Central memory CD8-positive, alpha-beta T cell (primary cell): ENCODE measurements around the gene NSG1.

Experiments used
- ATAC-seq: fragments of 150-1000 bp; cut with Tn5 transposase; replicated peaks from 2 replicates; pipeline ENCODE4 v1.10.0; 2022; ENCODE audit warnings: mild to moderate bottlenecking, moderate FRiP score, moderate number of reproducible peaks; ENCODE audit not compliant: poor library complexity, severe bottlenecking; ENCODE audit errors: extremely low read depth
- DNase-seq, 2 donors: peaks; one replicate each; pipeline ENCODE4 v3.0.0; 2021; ENCODE audit warnings: low spot score in 2 of 2
- H3K27ac Mint-ChIP-seq: one replicate; pipeline ENCODE4 v1.8.0; 2022; ENCODE audit warnings: low read depth, mild to moderate bottlenecking, moderate library complexity, mixed read lengths
- H3K27me3 Mint-ChIP-seq: one replicate; pipeline ENCODE4 v1.8.0; 2022; ENCODE audit warnings: mixed read lengths
- H3K36me3 Mint-ChIP-seq: one replicate; pipeline ENCODE4 v1.8.0; 2022; ENCODE audit warnings: mild to moderate bottlenecking, moderate library complexity, mixed read lengths; ENCODE audit not compliant: insufficient read depth
- H3K4me1 Mint-ChIP-seq: one replicate; pipeline ENCODE4 v1.8.0; 2022; ENCODE audit warnings: mixed read lengths
- H3K4me3 Mint-ChIP-seq: one replicate; pipeline ENCODE4 v1.8.0; 2022; ENCODE audit warnings: mild to moderate bottlenecking, moderate library complexity, mixed read lengths
- H3K9me3 Mint-ChIP-seq: one replicate; pipeline ENCODE4 v1.8.0; 2022; ENCODE audit warnings: mixed read lengths

The NSG1 gene

DNA sequence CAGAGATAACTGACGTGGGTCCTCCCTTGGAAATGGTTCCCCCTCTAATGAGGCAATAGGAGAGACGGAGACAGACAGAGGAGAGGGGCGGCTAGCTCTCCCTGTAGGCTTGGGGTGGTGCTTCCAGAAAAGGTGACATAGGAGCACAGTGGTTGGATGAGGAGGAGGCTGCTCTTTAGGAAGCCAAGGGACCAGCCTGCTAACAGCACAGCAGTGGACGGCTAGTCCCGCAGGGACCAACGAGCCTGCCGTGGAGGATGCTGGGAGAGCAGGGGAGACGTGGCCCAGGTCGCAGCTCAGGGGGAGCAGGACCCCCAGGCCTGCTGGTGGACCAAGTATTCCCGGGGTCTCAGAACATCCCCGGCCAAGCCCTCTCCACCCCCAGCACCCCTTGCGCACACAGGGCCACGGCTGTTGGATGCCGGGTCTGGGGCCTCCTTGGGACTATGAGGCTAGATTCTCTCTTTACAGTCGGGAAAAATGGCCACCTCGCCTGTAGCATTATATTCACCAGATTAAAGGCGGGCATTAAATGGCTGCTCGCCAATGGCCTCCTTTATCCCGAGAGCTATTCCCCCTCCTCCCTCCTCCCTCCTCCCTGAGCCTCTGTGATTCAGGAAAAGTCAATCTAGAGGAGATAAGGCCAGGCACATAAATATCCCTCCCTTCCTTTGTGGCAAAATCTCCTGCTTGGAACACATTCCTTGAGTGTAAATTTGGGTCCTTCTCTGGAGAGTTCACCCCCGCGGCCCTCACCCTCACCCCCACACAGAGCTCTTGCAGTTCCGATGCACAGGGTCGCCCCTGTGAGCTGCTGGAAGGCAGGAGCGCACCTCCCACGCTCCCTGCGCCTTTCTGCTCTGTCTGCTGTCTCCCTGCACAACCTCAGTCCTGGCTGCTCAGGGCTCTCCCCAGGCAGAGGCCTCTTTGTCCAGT lies 30.5 kb upstream of the NSG1 start:
- peaks cover 9% of the 10 kb centered on the region for H3K4me1 Mint-ChIP-seq
- peaks cover 2% of the 10 kb centered on the region for H3K36me3 Mint-ChIP-seq
- no peak overlapping the region for H3K27ac Mint-ChIP-seq
- ATAC-seq = no peak
- no peaks in the 10 kb centered on the region for H3K9me3 Mint-ChIP-seq
- DNase-seq = no peak
- no peak overlapping the region for H3K4me3 Mint-ChIP-seq
- H3K27me3 Mint-ChIP-seq = peaks cover 41% of the 10 kb centered on the region

DNA sequence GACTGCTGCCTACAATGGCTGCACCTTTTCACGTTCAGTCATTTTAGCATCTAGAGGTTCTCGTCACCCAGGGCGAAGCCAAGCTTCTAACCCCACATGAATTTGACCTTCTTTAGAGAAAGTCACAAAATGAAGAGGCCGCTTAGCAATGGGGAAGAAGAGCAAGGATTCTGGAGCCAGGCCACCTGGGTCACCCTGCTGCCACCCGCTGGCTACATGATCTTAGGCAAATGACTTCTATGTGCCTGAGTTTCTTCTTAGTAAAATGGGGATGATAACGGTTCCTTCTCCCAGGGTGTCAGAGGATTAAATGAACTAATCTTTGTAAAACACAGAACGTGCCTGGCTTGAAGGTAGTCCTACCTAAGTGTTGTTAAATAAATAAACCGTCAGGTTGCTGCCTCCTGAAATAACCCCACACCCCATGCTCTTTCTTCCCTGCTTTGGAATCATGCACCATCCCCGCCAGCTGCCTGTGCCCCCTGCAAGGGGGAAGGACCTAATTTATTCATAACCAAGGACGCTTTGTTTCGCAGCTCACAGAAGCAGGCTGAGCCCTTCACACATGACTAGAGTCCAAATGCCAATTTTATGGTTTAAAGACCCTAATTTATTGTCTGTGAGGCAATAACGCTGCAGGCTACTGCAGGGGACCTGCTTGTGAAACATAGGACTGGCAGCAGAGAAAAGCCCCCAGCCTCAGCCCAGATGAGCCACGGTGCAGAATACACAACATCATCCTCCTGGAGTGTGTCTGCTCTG lies 28.6 kb upstream of the NSG1 start:
- Mint-ChIP-seq H3K36me3 (no peaks in the 10 kb centered on the region), H3K27ac (no peak overlapping the region), H3K4me3 (no peak overlapping the region), H3K9me3 (no peaks in the 10 kb centered on the region), H3K27me3 (peaks cover 52% of the 10 kb centered on the region), H3K4me1 (peaks cover 16% of the 10 kb centered on the region)
- DNase-seq (no peak), ATAC-seq (no peak)

DNA sequence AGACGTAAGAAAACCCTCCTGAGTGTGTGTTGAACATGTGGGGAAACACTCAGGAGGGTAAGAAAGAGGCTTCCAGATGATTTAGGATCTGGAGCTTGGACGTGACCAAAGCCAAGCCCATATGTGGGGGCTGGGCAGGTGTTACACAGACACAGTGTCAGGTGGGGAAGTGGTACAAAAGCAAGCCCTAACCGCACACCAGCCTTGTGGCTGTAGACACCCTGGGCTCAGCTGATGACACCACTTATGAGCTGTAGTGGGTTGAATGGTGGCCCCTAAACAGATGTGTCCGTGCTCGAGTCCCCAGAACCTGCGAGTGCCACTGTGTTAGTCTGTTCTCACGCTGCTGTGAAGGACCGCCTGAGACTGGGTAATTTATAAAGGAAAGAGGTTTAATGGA lies 25.0 kb upstream of the NSG1 start:
- peaks cover 59% of the 10 kb centered on the region for H3K27me3 Mint-ChIP-seq
- H3K36me3 Mint-ChIP-seq = no peaks in the 10 kb centered on the region
- peaks cover 9% of the 10 kb centered on the region for H3K9me3 Mint-ChIP-seq
- no peak for DNase-seq
- H3K4me1 Mint-ChIP-seq = peaks cover 6% of the 10 kb centered on the region
- no peak overlapping the region for H3K27ac Mint-ChIP-seq
- ATAC-seq = no peak
- H3K4me3 Mint-ChIP-seq = no peak overlapping the region

DNA sequence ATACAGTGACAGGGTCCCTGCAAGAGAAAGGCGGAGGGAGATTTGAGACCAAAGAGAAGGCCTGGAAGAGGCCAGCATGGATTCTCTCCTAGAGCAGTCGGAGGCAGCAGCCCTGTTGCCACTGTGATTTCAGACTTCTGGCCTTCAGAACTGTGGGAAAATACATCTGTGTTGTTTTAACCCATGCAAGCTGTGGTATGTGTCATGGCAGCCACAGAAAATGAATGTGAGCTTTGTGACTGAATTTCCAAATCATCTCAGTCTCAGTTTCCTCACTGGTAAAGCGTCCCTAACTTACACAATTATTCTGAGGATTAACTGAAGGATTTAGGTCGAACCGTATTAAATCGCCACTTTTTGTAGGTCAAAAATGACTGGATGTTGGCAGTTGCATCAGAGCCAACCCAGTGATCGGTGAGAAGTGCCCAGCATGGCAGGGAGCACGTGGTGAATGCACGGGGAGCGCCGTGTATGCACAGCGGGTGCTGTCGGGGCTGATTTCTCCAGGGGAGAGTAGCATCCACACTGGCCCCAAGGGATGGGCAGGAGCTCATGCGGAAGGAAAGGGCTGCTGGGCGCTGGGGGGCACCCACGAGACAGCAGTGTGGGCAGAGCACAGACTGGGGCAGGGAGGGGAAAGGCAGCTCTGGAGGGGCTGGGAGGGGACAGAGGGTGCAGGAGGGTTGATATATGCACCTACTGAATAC lies 23.8 kb upstream of the NSG1 start:
- peaks cover 46% of the 10 kb centered on the region for H3K27me3 Mint-ChIP-seq
- ATAC-seq (no peak), DNase-seq (no peak)
- H3K36me3 Mint-ChIP-seq = no peaks in the 10 kb centered on the region
- no peak overlapping the region for H3K27ac Mint-ChIP-seq
- H3K4me3 Mint-ChIP-seq = no peak overlapping the region
- peaks cover 6% of the 10 kb centered on the region for H3K4me1 Mint-ChIP-seq
- H3K9me3 Mint-ChIP-seq = peaks cover 9% of the 10 kb centered on the region

DNA sequence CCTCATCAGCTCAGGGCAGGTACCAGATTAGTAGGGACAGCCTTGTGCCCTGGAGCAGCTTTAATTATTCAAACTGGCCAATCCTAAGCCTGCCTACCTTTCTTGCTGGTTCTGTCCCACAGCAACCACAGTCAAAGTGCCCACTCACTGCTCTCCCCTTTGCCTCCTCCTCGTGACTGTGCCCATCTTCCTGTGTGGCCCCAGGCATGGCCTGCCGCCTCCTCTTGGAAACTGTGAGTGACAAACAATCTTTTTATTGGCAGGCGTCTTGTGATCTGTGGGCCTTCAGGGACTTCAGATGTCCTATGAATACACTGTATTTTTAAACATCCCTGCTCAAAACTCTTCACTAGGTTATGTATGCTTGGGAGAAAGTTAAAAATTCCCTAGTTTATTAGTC lies 22.8 kb upstream of the NSG1 start:
- peaks cover 6% of the 10 kb centered on the region for H3K4me1 Mint-ChIP-seq
- no peaks in the 10 kb centered on the region for H3K36me3 Mint-ChIP-seq
- no peak overlapping the region for H3K4me3 Mint-ChIP-seq
- DNase-seq = no peak
- H3K27me3 Mint-ChIP-seq = peaks cover 37% of the 10 kb centered on the region
- no peak for ATAC-seq
- H3K27ac Mint-ChIP-seq = no peak overlapping the region
- H3K9me3 Mint-ChIP-seq = peaks cover 9% of the 10 kb centered on the region

DNA sequence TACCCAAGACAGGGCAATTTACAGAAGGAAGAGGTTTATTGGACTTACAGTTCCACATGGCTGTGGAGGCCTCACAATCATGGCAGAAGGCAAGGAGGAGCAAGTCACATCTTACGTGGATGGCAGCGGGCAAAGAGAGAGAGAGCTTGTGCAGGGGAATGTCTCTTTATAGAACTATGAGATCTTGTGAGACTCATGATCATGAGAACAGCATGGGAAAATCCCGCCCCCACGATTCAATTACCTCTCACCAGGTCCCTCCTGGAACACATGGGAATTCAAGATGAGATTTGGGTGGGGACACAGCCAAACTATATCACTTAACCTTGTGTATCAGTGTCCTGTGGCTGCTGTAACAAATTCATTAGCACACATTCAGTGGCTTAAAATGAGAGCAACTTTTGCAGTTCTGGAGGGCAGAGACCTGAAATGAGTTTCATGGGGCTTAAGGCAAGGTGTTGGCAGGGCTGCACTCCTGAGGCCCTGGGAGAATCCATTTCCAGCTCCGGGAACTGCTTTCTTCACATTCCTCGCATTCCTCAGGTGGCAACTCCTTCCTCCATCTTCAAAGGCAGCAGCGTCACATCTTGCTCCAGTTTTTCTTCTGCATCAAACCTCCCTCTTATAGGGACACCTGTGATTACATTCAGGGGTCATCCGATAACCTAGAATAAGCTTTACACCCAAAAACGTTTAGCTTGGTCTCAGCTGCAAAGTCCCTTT lies 22.3 kb upstream of the NSG1 start:
- Mint-ChIP-seq H3K4me3 (no peak overlapping the region), H3K27ac (no peak overlapping the region), H3K9me3 (peaks cover 9% of the 10 kb centered on the region), H3K27me3 (peaks cover 35% of the 10 kb centered on the region), H3K4me1 (peaks cover 6% of the 10 kb centered on the region), H3K36me3 (no peaks in the 10 kb centered on the region)
- no peak for DNase-seq
- no peak for ATAC-seq

DNA sequence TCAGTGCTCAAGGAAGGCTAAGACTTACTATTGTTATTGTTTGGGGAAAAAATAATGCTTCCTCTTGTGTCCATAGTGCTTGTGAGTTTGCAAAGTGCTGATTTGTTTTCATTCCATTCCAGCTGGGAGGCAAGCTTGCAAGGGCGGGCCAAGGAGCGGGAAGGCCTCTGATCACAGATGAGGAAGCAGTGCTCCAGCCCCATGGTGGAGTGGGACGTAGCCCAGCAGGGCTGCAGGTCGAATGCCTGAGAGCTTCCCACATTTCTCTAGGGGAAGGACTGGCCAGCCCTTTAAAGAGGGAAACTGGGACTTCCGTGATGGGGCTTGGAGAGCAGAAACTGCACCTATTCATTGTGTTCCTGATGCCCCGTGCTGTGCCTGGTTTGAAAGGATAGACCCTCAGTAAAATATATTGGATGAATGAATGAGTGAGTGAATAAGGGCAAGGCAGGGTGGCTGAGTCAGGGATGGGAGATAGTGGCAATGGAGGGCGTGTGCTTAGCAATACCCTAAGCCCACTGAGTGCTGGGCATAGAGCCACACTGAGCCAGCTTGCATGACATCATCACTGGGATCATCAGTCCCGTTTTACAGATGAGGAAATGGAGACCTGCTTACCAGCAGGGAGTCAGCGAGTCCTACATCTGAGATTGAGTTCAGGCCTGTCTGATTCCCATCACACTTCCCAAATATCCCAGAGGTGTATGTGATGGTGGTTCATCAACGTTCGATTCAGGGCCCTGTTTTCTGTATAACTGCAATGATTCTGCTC lies 17.9 kb upstream of the NSG1 start:
- no peak overlapping the region for H3K27ac Mint-ChIP-seq
- no peaks in the 10 kb centered on the region for H3K36me3 Mint-ChIP-seq
- no peak overlapping the region for H3K4me3 Mint-ChIP-seq
- no peaks in the 10 kb centered on the region for H3K4me1 Mint-ChIP-seq
- peaks cover 22% of the 10 kb centered on the region for H3K27me3 Mint-ChIP-seq
- ATAC-seq (no peak), DNase-seq (no peak)
- H3K9me3 Mint-ChIP-seq = peaks cover 9% of the 10 kb centered on the region

DNA sequence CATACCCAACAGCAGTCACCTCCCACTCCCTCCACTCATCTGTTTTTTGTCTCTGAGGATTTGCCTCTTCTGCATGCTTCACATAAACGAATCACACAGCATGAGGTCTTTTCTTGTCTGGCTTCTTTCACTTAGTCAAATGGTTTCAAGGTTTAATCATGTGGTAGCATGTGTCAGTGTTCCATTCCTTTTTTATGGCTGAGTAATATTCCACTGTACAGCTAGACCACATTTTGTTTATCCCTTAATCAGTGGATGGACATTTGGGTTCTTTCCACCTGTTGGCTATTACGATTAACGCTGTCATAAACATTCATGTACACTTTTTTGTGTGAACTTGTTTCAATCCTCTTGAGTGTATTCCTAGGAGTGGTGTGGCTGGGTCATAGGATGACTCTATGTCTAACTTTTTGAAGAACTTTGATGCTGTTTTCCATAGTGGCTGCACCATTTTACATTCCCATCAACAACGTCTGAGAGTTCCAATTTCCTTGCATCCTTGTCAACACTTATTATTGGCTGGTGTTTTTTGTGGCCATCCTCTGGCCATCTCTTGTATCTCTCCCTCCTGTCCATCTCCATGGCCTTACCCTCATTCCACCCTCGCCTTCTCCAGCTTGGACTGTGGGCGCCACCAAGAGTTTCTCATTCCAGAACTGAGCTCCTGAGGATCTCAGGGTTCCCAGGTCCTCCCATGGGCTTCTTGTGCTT lies 12.4 kb upstream of the NSG1 start:
- Mint-ChIP-seq H3K4me1 (no peaks in the 10 kb centered on the region), H3K9me3 (no peaks in the 10 kb centered on the region), H3K27ac (no peak overlapping the region), H3K27me3 (peaks cover 51% of the 10 kb centered on the region), H3K4me3 (no peak overlapping the region), H3K36me3 (no peaks in the 10 kb centered on the region)
- no peak for DNase-seq
- no peak for ATAC-seq

DNA sequence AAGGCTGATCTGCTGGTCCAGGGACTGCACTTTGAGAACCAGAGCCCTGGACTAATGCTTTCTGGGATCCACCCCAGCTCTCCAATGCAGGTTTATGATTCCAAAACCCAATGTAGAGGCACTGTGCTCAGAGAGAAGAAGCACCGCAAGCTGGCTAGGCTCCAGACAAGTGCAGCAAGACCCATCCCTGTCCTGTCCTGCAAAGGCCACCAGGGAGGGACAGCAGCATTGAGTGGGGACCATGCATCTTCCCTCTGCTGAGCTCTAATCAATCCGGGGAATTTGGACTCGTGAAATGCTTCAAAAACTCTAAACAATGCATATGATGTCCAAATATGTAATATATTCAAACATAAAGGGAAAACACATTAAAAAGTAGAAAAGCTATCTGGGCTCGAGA lies 10.8 kb upstream of the NSG1 start:
- Mint-ChIP-seq H3K9me3 (no peaks in the 10 kb centered on the region), H3K36me3 (no peaks in the 10 kb centered on the region), H3K27me3 (peaks cover 57% of the 10 kb centered on the region), H3K27ac (no peak overlapping the region), H3K4me1 (no peaks in the 10 kb centered on the region), H3K4me3 (no peak overlapping the region)
- no peak for DNase-seq
- no peak for ATAC-seq

DNA sequence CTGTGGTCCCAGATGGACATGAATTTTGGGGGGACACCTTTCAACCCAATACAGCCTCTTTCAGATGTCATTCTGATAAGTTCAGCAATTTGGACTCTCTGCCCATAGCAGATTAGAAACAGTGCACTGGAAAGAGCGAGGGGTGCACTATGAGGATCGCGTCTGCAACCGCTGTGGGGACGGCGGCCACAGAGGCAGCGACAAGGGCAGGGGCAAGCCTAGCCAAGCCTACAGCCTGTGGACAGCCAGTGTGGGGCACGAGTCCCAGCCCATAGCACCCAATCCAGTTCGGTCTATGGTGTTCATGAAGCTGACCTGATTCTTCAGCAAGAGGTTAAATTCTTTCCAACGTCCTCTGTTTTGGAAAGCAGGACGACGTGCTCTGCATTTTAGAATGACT lies 9.7 kb upstream of the NSG1 start:
- peaks cover 50% of the 10 kb centered on the region for H3K27me3 Mint-ChIP-seq
- no peaks in the 10 kb centered on the region for H3K9me3 Mint-ChIP-seq
- no peaks in the 10 kb centered on the region for H3K36me3 Mint-ChIP-seq
- DNase-seq = no peak
- H3K4me3 Mint-ChIP-seq = no peak overlapping the region
- no peak overlapping the region for H3K27ac Mint-ChIP-seq
- ATAC-seq = no peak
- H3K4me1 Mint-ChIP-seq = no peaks in the 10 kb centered on the region

DNA sequence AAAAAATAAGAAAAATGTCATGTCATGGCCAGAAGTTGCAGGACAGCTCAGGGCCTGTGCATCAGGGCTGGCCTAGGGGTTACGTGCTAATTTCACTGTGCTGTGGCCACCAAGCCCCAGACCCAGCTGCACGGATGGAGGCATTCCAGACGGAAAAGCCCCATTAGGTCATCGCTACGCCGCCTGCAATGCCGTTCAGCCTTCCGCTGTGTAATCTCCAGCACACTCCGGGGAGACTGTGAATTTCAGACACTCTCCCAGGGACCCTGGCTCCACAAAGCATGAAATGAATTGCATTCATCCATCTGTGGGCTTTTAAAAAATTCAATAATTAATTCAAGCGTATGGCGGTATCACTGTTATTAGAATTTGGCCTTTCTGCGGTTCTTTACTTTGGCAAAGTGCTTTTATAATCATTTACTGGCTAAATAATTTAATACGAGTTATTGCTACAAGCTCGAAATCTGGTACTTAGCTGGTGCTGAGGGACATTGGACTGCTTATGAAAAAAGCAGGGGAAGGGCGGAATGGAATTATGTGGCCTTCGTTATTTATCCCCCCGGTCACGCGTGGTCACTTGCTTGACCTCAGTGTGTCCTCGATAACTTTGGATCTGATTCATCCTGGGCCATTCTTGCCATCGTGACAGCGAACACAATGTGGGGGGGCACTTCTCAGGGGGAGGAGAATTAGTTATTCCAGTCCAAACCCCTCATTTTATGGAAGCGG lies 9.0 kb upstream of the NSG1 start:
- Mint-ChIP-seq H3K27me3 (peaks cover 44% of the 10 kb centered on the region), H3K27ac (no peak overlapping the region), H3K9me3 (no peaks in the 10 kb centered on the region), H3K4me1 (no peaks in the 10 kb centered on the region), H3K4me3 (no peak overlapping the region), H3K36me3 (no peaks in the 10 kb centered on the region)
- no peak for ATAC-seq
- no peak for DNase-seq
